Breast epithelium (tissue), 3 donors: ENCODE results near the gene ELOVL6.

Source experiments
- CTCF ChIP-seq, 3 donors: fragments of 450-650 bp; IDR thresholded peaks; one replicate each; pipeline ENCODE4 v1.5.1; 2016 to 2017; ENCODE audit warnings: antibody characterized with exemption in 3 of 3, mild to moderate bottlenecking in 3 of 3, moderate library complexity in 3 of 3
- POLR2A ChIP-seq: fragments of 450-650 bp; IDR thresholded peaks from one replicate; pipeline ENCODE4 v1.6.1; 2016; ENCODE audit warnings: antibody characterized with exemption, mild to moderate bottlenecking, moderate library complexity
- POLR2AphosphoS5 ChIP-seq, 3 donors: sonication (generic); formaldehyde crosslinking; IDR thresholded peaks; one replicate each; pipeline ENCODE4 v1.6.1; 2017; ENCODE audit warnings: antibody characterized with exemption in 3 of 3

- no peak for TF ChIP-seq CTCF (IDR thresholded peaks at IDR 0.05)
- TF ChIP-seq POLR2AphosphoS5 (IDR thresholded peaks at IDR 0.05): no peak
- no peak for TF ChIP-seq POLR2A
These were observed 185.5 kb downstream of the ELOVL6 start for GRCh38 chr4:110012917-110013316.
